Measurements from ENCODE around the gene STAG1. TPM values are rescaled to one million over a fixed set of nuclear protein-coding genes. Genes with fewer than 3 reads are reported as not detected.
"Not testable (repeated sequence)": the region's sequence is repeated elsewhere in the genome, so short reads cannot be mapped to it uniquely, and the experiment has no call there.

STAG1 gene
- total RNA-seq, 6 experiments from 2014 or later: 8.2 to 18.5 (median 12.7) TPM

- intact Hi-C loops (cut with DNase I): no loop called here
Measured at GRCh38 chr3:136749091-136749490, 3.1 kb downstream of the STAG1 start.

GRCh38 chr3:136745916-136746315 lies 6.3 kb downstream of the STAG1 start:
- DNase-seq (no peak), ATAC-seq (no peak)
- Histone ChIP-seq H3K9me3 (no peaks in the 10 kb centered on the region), H3K4me1 (peaks cover 0 to 15% (median under 1%) of the 10 kb centered on the region in 4 donors), H3K36me3 (no peaks in the 10 kb centered on the region), H3K27me3 (no peaks in the 10 kb centered on the region), H3K27ac (no peak overlapping the region), H3K4me3 (no peak overlapping the region)
- TF ChIP-seq POLR2A (IDR thresholded peaks at IDR 0.05) (no peak), CTCF (IDR thresholded peaks at IDR 0.05) (no peak)
- intact Hi-C loops (cut with DNase I): no loop called here

More at GRCh38 chr3:136749091-136749490, 3.1 kb downstream of the STAG1 start:
- no peaks in the 10 kb centered on the region for H3K36me3 ChIP-seq
- no peak overlapping the region for H3K27ac ChIP-seq
- ATAC-seq (no peak), DNase-seq (no peak)
- peaks cover 0 to 15% (median 4%) of the 10 kb centered on the region in 4 donors for H3K4me1 ChIP-seq
- H3K27me3 ChIP-seq: no peaks in the 10 kb centered on the region
- H3K4me3 ChIP-seq: no peak overlapping the region
- 81% methylated on average over 3 of the region's 4 CpGs for WGBS (ENCODE audit: insufficient coverage, low coverage, low lambda C conversion rate, missing lambda C conversion rate)
- TF ChIP-seq POLR2A (IDR thresholded peaks at IDR 0.05) (no peak), CTCF (IDR thresholded peaks at IDR 0.05) (no peak)
- no peaks in the 10 kb centered on the region for H3K9me3 ChIP-seq

GRCh38 chr3:136741063-136741462 lies 11.1 kb downstream of the STAG1 start:
- WGBS (ENCODE audit: insufficient coverage, low coverage, low lambda C conversion rate, missing lambda C conversion rate): 61% methylated on average over 2 of the region's 2 CpGs
- Histone ChIP-seq H3K27me3 (no peaks in the 10 kb centered on the region), H3K4me1 (peaks cover 0 to 7% (median 3%) of the 10 kb centered on the region in 4 donors), H3K36me3 (no peaks in the 10 kb centered on the region), H3K27ac (no peak overlapping the region), H3K9me3 (no peaks in the 10 kb centered on the region), H3K4me3 (no peak overlapping the region)
- TF ChIP-seq POLR2A (IDR thresholded peaks at IDR 0.05) (no peak), CTCF (IDR thresholded peaks at IDR 0.05) (no peak)
- intact Hi-C loops (cut with DNase I): no loop called here
- ATAC-seq (peak; percentile 33 to 72 (median 58)), DNase-seq (no peak)

GRCh38 chr3:136740351-136740958 lies 11.7 kb downstream of the STAG1 start:
- ATAC-seq (no peak), DNase-seq (no peak)
- Histone ChIP-seq H3K4me3 (no peak overlapping the region), H3K27me3 (no peaks in the 10 kb centered on the region), H3K27ac (no peak overlapping the region), H3K4me1 (peaks cover 0 to 7% (median 3%) of the 10 kb centered on the region in 4 donors), H3K9me3 (no peaks in the 10 kb centered on the region), H3K36me3 (no peaks in the 10 kb centered on the region)
- WGBS (ENCODE audit: insufficient coverage, low coverage, low lambda C conversion rate, missing lambda C conversion rate): 87% methylated on average over 7 of the region's 7 CpGs
- no peak for TF ChIP-seq POLR2A (IDR thresholded peaks at IDR 0.05)
- TF ChIP-seq CTCF (IDR thresholded peaks at IDR 0.05): no peak
- intact Hi-C loops (cut with DNase I): no loop called here

- intact Hi-C loops (cut with DNase I); H3K36me3 ChIP-seq; H3K4me3 ChIP-seq; H3K27ac ChIP-seq; ATAC-seq; H3K9me3 ChIP-seq; DNase-seq; H3K27me3 ChIP-seq: not testable (repeated sequence)
- H3K4me1 ChIP-seq: peaks cover 0 to 16% (median 8%) of the 10 kb centered on the region in 4 donors
- WGBS (ENCODE audit: insufficient coverage, low coverage, low lambda C conversion rate, missing lambda C conversion rate): 86% methylated on average over 7 of the region's 8 CpGs
Measured at GRCh38 chr3:136736950-136737349, 15.2 kb downstream of the STAG1 start.
